ENCODE measurements around the gene SLC2A5.
"Not testable (repeated sequence)": the region's sequence is repeated elsewhere in the genome, so short reads cannot be mapped to it uniquely, and the experiment has no call there.

The SLC2A5 gene

GRCh38 chr1:9069326-9070100 is at the start of gene SLC2A5:
SLC2A5 (minus strand) TSS chr1:9069635; CDS start chr1:9069536, 99 bp downstream.
- no peak for DNase-seq (ENCODE audit: low read depth in 2 of 2)

DNA sequence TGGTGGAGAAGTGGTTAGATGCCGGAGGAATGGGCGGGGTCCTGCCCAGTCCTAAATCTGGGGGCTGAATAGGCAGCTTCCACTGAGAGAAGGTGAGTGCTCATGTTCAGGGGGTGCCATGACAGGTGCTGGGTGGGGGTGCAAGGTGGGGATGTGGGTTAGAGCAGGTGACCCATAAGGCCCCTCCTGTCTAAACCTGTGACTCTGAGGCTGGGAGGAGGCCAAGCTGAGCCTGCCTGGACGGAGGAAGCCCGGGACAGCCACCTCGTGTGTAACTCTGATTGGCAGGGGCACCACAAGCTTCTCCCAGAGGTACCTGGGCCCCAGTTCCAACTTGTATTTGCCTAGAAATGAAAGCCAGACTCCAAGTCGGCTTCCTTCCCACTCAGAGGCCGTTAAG is 48.8 kb upstream of the SLC2A5 start:
- no peak for DNase-seq (ENCODE audit: low read depth in 2 of 2)

- no peak for DNase-seq (ENCODE audit: low read depth in 2 of 2)
These were observed 46.1 kb upstream of the SLC2A5 start for GRCh38 chr1:9115351-9116205.

DNA sequence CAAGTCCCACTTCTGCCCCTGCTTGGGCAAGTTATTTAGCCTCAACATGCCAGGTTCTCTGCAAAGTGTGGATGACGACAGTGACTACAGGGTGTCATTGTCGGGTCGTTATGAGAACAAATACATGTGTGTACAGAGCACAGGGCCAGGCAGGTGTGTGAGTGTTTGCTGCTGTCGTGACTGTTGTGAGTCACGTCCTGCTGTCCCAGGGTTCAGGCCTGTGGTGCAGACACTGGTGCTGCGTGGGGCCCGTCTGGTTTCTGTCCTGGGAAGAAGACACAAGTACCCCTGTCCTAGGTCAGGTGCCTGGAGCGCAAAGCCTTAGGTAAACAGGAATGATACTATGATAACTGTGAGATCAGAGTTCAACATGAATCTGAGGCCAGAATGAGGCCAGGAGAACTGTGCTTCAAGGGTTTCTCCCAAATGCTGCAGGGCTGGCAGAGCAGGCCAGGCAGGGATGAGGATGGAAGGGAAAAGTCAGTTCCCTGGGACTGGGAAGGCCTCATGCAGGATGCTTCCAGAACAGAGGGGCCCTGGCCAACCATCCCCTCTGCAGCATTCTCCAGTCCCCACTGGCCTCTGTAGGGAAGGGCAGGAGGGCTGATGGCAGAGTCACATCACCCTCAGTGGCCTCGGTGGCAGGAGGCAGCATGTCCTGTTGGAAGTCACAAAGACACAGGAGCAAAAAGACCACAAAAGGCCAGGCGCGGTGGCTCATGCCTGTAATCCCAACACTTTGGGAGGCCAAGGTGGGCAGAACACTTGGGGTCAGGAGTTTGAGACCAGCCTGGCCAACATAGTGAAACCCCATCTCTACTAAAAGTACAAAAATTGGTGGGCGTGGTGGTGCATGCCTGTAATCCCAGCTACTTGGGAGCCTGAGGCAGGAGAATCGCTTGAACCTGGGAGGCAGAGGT is 43.8 kb upstream of the SLC2A5 start:
- no peak for DNase-seq (ENCODE audit: low read depth in 2 of 2)

DNA sequence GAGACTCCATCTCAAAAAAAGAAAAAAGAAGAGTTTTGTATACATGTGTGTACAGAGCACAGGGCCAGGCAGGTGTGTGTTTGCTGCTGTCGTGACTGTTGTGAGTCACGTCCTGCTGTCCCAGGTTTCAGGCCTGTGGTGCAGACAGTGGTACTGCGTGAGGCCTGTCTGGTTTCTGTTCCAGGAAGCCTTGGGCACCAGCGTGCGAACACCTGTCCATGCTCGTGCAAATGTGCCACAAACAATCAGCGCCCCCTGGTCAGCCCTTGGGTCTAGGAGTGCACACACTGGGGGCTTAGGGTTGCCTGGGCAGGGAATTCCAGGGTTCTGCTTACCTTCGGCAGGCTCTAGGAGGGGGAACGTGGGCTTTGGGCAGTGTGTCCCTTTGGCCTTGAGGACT is 42.5 kb upstream of the SLC2A5 start:
- no peak for DNase-seq (ENCODE audit: low read depth in 2 of 2)

GRCh38 chr1:9111357-9111691 is 41.9 kb upstream of the SLC2A5 start:
- no peak for DNase-seq (ENCODE audit: low read depth in 2 of 2)

- peak; percentile 78 to 86 for DNase-seq (ENCODE audit: low read depth in 2 of 2)
These were observed 41.4 kb upstream of the SLC2A5 start for GRCh38 chr1:9110669-9111356.

GRCh38 chr1:9108056-9108665 is 38.7 kb upstream of the SLC2A5 start:
- DNase-seq (ENCODE audit: low read depth in 2 of 2) = no peak

- no peak for DNase-seq (ENCODE audit: low read depth in 2 of 2)
These were observed 37.7 kb upstream of the SLC2A5 start for GRCh38 chr1:9107136-9107535.

DNA sequence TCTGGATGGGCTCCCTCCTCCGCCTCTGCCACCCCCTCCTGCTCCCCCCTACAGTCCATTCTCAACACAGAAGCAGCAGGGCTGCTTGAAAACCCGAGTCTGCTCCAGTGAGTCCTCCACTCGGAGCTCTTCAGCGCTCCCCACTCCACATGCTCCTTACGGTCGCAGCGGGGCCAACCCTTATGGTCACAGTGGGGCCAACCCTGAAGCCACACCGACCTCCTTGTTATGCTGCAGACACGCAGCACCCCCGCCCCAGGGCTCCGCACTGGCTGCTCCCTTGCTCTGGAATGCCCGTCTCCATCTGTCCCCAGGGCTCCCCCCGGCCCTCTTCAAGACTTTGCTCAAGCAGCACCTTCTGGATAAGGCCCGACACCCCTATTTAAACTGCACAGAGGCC is 36.9 kb upstream of the SLC2A5 start:
- DNase-seq (ENCODE audit: low read depth in 2 of 2) = no peak

- no peak for DNase-seq (ENCODE audit: low read depth in 2 of 2)
These were observed 36.0 kb upstream of the SLC2A5 start for GRCh38 chr1:9105336-9105867.

DNA sequence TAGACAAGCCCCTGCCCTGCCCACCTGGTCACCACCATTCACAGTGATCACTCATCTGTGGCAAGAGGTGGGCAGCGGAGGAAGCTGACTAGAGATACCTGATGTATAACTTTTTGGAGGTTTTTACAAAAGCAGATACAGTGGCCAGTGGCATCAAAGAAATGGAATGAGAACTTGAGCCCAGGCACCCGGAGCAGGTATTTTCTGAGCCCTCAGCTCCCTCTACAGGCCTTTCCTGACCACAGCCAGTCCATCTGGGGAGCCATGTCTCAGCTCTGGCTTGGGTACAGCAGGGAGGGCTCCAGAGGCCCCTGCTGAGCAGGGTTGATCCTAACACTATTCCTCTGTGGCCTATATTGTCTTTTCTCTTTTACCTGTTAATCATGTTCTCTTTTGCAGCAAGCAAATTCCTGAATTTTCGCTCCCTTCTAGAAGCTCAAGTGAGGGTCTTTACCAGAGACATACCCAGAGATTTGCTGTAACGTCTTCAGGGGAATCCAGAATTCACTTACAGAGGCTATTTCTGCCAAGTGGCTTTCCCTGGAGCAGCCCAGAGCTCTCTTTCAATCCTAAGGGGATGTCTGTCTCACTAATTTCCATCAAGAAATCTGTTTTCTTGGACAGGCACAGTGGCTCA is 32.2 kb upstream of the SLC2A5 start:
- no peak for DNase-seq (ENCODE audit: low read depth in 2 of 2)

- DNase-seq (ENCODE audit: low read depth in 2 of 2) = no peak
These were observed 31.1 kb upstream of the SLC2A5 start for GRCh38 chr1:9100471-9101043.

DNA sequence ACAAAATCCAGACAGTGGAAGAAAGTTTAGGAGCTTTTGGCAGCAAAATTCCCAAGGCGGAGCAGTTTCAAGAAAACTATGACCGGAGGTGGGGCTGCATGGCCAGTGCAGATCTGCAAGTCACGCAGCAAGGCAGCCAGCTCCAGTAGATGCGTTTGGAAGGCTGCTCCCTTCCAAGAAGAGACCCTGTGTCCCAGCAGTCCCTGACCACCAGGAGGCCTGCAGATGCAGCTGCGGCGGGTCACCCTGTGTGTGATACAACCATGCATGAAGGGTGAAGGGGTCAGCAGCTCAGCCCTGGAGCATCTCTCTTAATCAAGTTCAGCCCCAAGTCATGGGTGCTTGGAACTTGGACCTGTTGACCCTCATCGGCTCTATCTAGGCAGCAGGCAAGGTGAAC is 30.1 kb upstream of the SLC2A5 start:
- DNase-seq (ENCODE audit: low read depth in 2 of 2) = no peak

DNA sequence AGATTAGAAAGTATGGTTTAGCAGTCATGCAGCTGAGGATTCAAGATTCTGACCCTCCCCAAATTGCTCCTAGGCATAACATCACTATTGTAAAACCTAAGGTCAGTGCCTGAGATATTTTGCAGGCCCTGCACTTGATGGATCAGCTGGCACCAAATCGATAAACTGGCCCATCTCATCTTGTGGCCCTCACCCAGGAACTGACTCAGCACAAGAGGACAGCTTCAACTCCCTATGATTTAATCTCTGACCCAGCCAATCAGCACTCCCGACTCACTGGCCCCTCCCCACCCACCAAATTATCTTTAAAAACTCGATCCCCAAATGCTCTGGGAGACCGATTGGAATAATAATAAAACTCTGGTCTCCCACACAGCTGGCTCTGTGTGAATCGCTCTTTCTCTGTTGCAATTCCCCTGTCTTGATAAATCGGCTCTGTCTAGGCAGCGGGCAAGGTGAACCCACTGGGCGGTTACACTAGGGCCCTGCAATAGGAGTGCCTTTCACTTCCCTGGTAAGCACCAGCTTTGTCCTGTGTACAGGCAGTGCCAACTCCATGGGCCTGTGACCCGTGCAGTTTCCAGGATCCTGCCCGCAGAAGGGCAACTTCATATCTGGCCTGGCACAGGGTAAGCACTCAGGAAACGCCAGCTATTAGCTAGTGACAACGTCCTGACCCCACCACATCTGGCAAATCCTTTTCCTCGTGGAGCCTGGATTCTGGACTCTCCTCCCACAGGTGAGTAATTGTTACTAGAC is 28.7 kb upstream of the SLC2A5 start:
- no peak for DNase-seq (ENCODE audit: low read depth in 2 of 2)

GRCh38 chr1:9095818-9096217 is 26.4 kb upstream of the SLC2A5 start:
- DNase-seq (ENCODE audit: low read depth in 2 of 2) = no peak

- DNase-seq (ENCODE audit: low read depth in 2 of 2) = not testable (repeated sequence)
These were observed 24.7 kb upstream of the SLC2A5 start for GRCh38 chr1:9093996-9094595.

GRCh38 chr1:9093581-9093980 is 24.1 kb upstream of the SLC2A5 start:
- DNase-seq (ENCODE audit: low read depth in 2 of 2) = no peak

- DNase-seq (ENCODE audit: low read depth in 2 of 2) = no peak
These were observed 23.7 kb upstream of the SLC2A5 start for GRCh38 chr1:9093091-9093490.

Measured in stimulated activated CD4-positive, alpha-beta T cell treated with anti-CD3 and anti-CD28 coated beads, Interleukin-1b, Interleukin-23, amount 100 ng/mL, for 4 hours (primary cell).